Loucy (cell line): ENCODE data around the gene FAM9A.

Experiments
- H2AFZ ChIP-seq: fragments of 200-600 bp; sonication (generic); 2 replicates; pipeline ENCODE4 v1.6.0; 2016; ENCODE audit warnings: antibody characterized with exemption, mild to moderate bottlenecking, low read length, moderate library complexity
- H3F3A ChIP-seq: fragments of 200-600 bp; 2 replicates; pipeline ENCODE4 v1.6.0; 2016; ENCODE audit warnings: antibody characterized with exemption, low read depth, mild to moderate bottlenecking
- H3K27me3 ChIP-seq: fragments of 200-600 bp; sonication (generic); 2 replicates; pipeline ENCODE4 v1.6.1; 2014; ENCODE audit warnings: low read length, mild to moderate bottlenecking; ENCODE audit not compliant: insufficient read depth, poor library complexity, severe bottlenecking
- H3K36me3 ChIP-seq: fragments of 200-600 bp; sonication (generic); 2 replicates; pipeline ENCODE4 v1.6.1; 2016; ENCODE audit warnings: low read length; ENCODE audit not compliant: insufficient read depth
- H3K4me1 ChIP-seq: fragments of 200-600 bp; sonication (generic); 2 replicates; pipeline ENCODE4 v1.5.1; 2014; ENCODE audit warnings: low read length, mild to moderate bottlenecking; ENCODE audit not compliant: insufficient read depth, poor library complexity, severe bottlenecking
- H3K4me2 ChIP-seq: fragments of 200-600 bp; sonication (generic); 2 replicates; pipeline ENCODE4 v1.6.0; 2014; ENCODE audit warnings: antibody characterized with exemption, low read length, low read depth, mild to moderate bottlenecking; ENCODE audit not compliant: poor library complexity, severe bottlenecking
- H3K4me3 ChIP-seq: fragments of 200-600 bp; sonication (generic); 2 replicates; pipeline ENCODE4 v1.5.1; 2014; ENCODE audit warnings: low read length, mild to moderate bottlenecking, mixed read lengths; ENCODE audit not compliant: poor library complexity, severe bottlenecking
- H3K79me2 ChIP-seq: fragments of 200-600 bp; sonication (generic); 2 replicates; pipeline ENCODE4 v1.6.1; 2014; ENCODE audit warnings: low read length; ENCODE audit not compliant: insufficient read depth
- H3K9ac ChIP-seq: fragments of 200-600 bp; sonication (generic); 2 replicates; pipeline ENCODE4 v1.6.0; 2014; ENCODE audit warnings: mild to moderate bottlenecking, low read depth, low read length, moderate library complexity; ENCODE audit not compliant: poor library complexity, severe bottlenecking
- H3K9me2 ChIP-seq: fragments of 200-600 bp; sonication (generic); replicated peaks from 2 replicates; pipeline ENCODE4 v1.6.1; 2016; ENCODE audit warnings: low read depth, low read length, mixed read lengths
- H3K9me3 ChIP-seq: fragments of 200-600 bp; sonication (generic); 2 replicates; pipeline ENCODE4 v1.6.1; 2014; ENCODE audit warnings: mild to moderate bottlenecking, antibody characterized with exemption, low read length, low read depth; ENCODE audit not compliant: insufficient read depth
- H4K20me1 ChIP-seq: fragments of 200-600 bp; sonication (generic); 2 replicates; pipeline ENCODE4 v1.6.0; 2014; ENCODE audit warnings: antibody characterized with exemption, low read length, mild to moderate bottlenecking; ENCODE audit not compliant: insufficient read depth, poor library complexity, severe bottlenecking
- CTCF ChIP-seq: fragments of 200-600 bp; sonication (generic); conservative IDR thresholded peaks from 2 replicates; pipeline ENCODE4 v1.5.1; 2014; ENCODE audit warnings: mild to moderate bottlenecking, antibody characterized with exemption, low read length
- EZH2phosphoT487 ChIP-seq: fragments of 200-600 bp; IDR thresholded peaks from 2 replicates; pipeline ENCODE4 v1.6.1; 2018; ENCODE audit warnings: antibody characterized with exemption, mild to moderate bottlenecking, moderate library complexity, borderline replicate concordance

Gene FAM9A

GRCh38 chrX:8834392-8834791 lies 33.2 kb upstream of the FAM9A start:
- Histone ChIP-seq H3K27me3 (no peaks in the 10 kb centered on the region), H4K20me1 (no peaks in the 10 kb centered on the region), H3F3A (no peaks in the 10 kb centered on the region), H3K36me3 (no peaks in the 10 kb centered on the region), H3K9me2 (no peaks in the 10 kb centered on the region), H3K4me1 (no peaks in the 10 kb centered on the region), H3K9ac (no peak overlapping the region), H3K79me2 (no peaks in the 10 kb centered on the region), H3K4me2 (no peak overlapping the region), H2AFZ (no peak overlapping the region), H3K9me3 (no peaks in the 10 kb centered on the region), H3K4me3 (no peak overlapping the region)
- TF ChIP-seq CTCF (no peak), EZH2phosphoT487 (no peak)

- H4K20me1 ChIP-seq = no peaks in the 10 kb centered on the region
- H3K9me2 ChIP-seq = no peaks in the 10 kb centered on the region
- H3K9ac ChIP-seq = no peak overlapping the region
- H3K79me2 ChIP-seq = no peaks in the 10 kb centered on the region
- no peak overlapping the region for H2AFZ ChIP-seq
- H3K36me3 ChIP-seq = no peaks in the 10 kb centered on the region
- no peaks in the 10 kb centered on the region for H3K4me1 ChIP-seq
- no peaks in the 10 kb centered on the region for H3F3A ChIP-seq
- TF ChIP-seq EZH2phosphoT487 (no peak), CTCF (no peak)
- H3K4me3 ChIP-seq = no peak overlapping the region
- H3K9me3 ChIP-seq = no peaks in the 10 kb centered on the region
- no peak overlapping the region for H3K4me2 ChIP-seq
- H3K27me3 ChIP-seq = no peaks in the 10 kb centered on the region
Observed at GRCh38 chrX:8832582-8833378, 31.6 kb upstream of the FAM9A start.

- H3K4me2 ChIP-seq = no peak overlapping the region
- no peak overlapping the region for H2AFZ ChIP-seq
- TF ChIP-seq EZH2phosphoT487 = no peak
- TF ChIP-seq CTCF = no peak
- H3K27me3 ChIP-seq = no peaks in the 10 kb centered on the region
- H3K4me3 ChIP-seq = no peak overlapping the region
- H3F3A ChIP-seq = no peaks in the 10 kb centered on the region
- H3K9me2 ChIP-seq = no peaks in the 10 kb centered on the region
- no peaks in the 10 kb centered on the region for H3K4me1 ChIP-seq
- H3K9ac ChIP-seq = no peak overlapping the region
- H3K79me2 ChIP-seq = no peaks in the 10 kb centered on the region
- no peaks in the 10 kb centered on the region for H4K20me1 ChIP-seq
- H3K36me3 ChIP-seq = no peaks in the 10 kb centered on the region
- H3K9me3 ChIP-seq = no peaks in the 10 kb centered on the region
Observed at GRCh38 chrX:8823698-8824097, 22.5 kb upstream of the FAM9A start.
